SJCRH30 (cell line): ENCODE data around the gene FARS2. TPM values are rescaled to one million over a fixed set of nuclear protein-coding genes. Genes with fewer than 3 reads are reported as not detected.

ENCODE experiments used
- DNase-seq, 2 experiments: peaks; one replicate each; pipeline ENCODE4 v3.0.0-alpha.2; 2015 to 2020
- H3K27ac ChIP-seq: fragments of 250-450 bp; sonication (Bioruptor Pico); 2 replicates; pipeline ENCODE4 v1.5.1; 2020; ENCODE audit warnings: mild to moderate bottlenecking, moderate library complexity
- H3K27me3 ChIP-seq: fragments of 250-450 bp; sonication (Bioruptor Pico); 2 replicates; pipeline ENCODE4 v1.5.1; 2020; ENCODE audit warnings: mild to moderate bottlenecking, moderate library complexity
- H3K36me3 ChIP-seq: fragments of 250-450 bp; sonication (Bioruptor Pico); 2 replicates; pipeline ENCODE4 v1.5.1; 2020; ENCODE audit warnings: mild to moderate bottlenecking, moderate library complexity
- H3K4me1 ChIP-seq: fragments of 250-450 bp; sonication (Bioruptor Pico); 2 replicates; pipeline ENCODE4 v1.5.1; 2020; ENCODE audit warnings: mild to moderate bottlenecking, moderate library complexity
- H3K4me3 ChIP-seq: fragments of 250-450 bp; sonication (Bioruptor Pico); 2 replicates; pipeline ENCODE4 v1.5.1; 2020; ENCODE audit warnings: mild to moderate bottlenecking, moderate library complexity
- H3K9me3 ChIP-seq: fragments of 250-450 bp; sonication (Bioruptor Pico); replicated peaks from 2 replicates; pipeline ENCODE4 v1.5.1; 2020; ENCODE audit warnings: mild to moderate bottlenecking, moderate library complexity
- total RNA-seq: library from RNA; depleted of rRNA; stranded (reverse); fragments of >200 nt; shearing (Covaris generic); gene quantifications from 2 replicates; pipeline ENCODE4 v1.2.3, GENCODE V29; 2014

Gene FARS2
- total RNA-seq, 1 experiment from 2014 or later = 10.5 TPM

- H3K4me3 ChIP-seq = no peak overlapping the region
- H3K27ac ChIP-seq = no peak overlapping the region
- peaks cover 13% of the 10 kb centered on the region for H3K4me1 ChIP-seq
- no peaks in the 10 kb centered on the region for H3K36me3 ChIP-seq
- no peaks in the 10 kb centered on the region for H3K9me3 ChIP-seq
- no peaks in the 10 kb centered on the region for H3K27me3 ChIP-seq
- no peak for DNase-seq
These were observed 487.8 kb downstream of the FARS2 start for GRCh38 chr6:5749016-5749650.

- Histone ChIP-seq H3K4me1 (peaks cover 13% of the 10 kb centered on the region), H3K9me3 (0 out of 2 replicates have a peak, but pooled peaks cover 3% of the 10 kb centered on the region), H3K27me3 (no peaks in the 10 kb centered on the region), H3K27ac (no peak overlapping the region), H3K36me3 (no peaks in the 10 kb centered on the region), H3K4me3 (no peak overlapping the region)
- DNase-seq = no peak
These were observed 488.4 kb downstream of the FARS2 start for GRCh38 chr6:5749651-5750215.

- no peaks in the 10 kb centered on the region for H3K36me3 ChIP-seq
- peaks cover 13% of the 10 kb centered on the region for H3K4me1 ChIP-seq
- H3K27ac ChIP-seq = peak overlapping the region; percentile 90
- H3K27me3 ChIP-seq = no peaks in the 10 kb centered on the region
- 0 out of 2 replicates have a peak, but pooled peaks cover 3% of the 10 kb centered on the region for H3K9me3 ChIP-seq
- DNase-seq = peak in 1 of 2 experiments; percentile 11
- H3K4me3 ChIP-seq = peak overlapping the region; percentile 20
These were observed 490.4 kb downstream of the FARS2 start for GRCh38 chr6:5751525-5752390.

- Histone ChIP-seq H3K4me3 (peak overlapping the region; percentile 20; the same call in 1 of the 2 replicates), H3K27me3 (no peaks in the 10 kb centered on the region), H3K4me1 (peaks cover 13% of the 10 kb centered on the region), H3K36me3 (no peaks in the 10 kb centered on the region), H3K9me3 (0 out of 2 replicates have a peak, but pooled peaks cover 3% of the 10 kb centered on the region), H3K27ac (peak overlapping the region; percentile 90)
- peak; percentile 61 to 79 for DNase-seq
These were observed 491.0 kb downstream of the FARS2 start for GRCh38 chr6:5752391-5752680.

- no peak for DNase-seq
- Histone ChIP-seq H3K4me1 (peaks cover 13% of the 10 kb centered on the region), H3K27me3 (no peaks in the 10 kb centered on the region), H3K4me3 (no peak overlapping the region), H3K36me3 (no peaks in the 10 kb centered on the region), H3K27ac (no peak overlapping the region; the same call in 1 of the 2 replicates), H3K9me3 (0 out of 2 replicates have a peak, but pooled peaks cover 3% of the 10 kb centered on the region)
These were observed 491.9 kb downstream of the FARS2 start for GRCh38 chr6:5753209-5753608.

- no peak for DNase-seq
- H3K4me3 ChIP-seq = no peak overlapping the region
- no peak overlapping the region for H3K27ac ChIP-seq
- 0 out of 2 replicates have a peak, but pooled peaks cover 3% of the 10 kb centered on the region for H3K9me3 ChIP-seq
- peaks cover 13% of the 10 kb centered on the region for H3K4me1 ChIP-seq
- H3K36me3 ChIP-seq = no peaks in the 10 kb centered on the region
- no peaks in the 10 kb centered on the region for H3K27me3 ChIP-seq
These were observed 493.6 kb downstream of the FARS2 start for GRCh38 chr6:5754904-5755303.

- no peaks in the 10 kb centered on the region for H3K27me3 ChIP-seq
- no peak overlapping the region for H3K4me3 ChIP-seq
- H3K27ac ChIP-seq = no peak overlapping the region
- no peaks in the 10 kb centered on the region for H3K36me3 ChIP-seq
- no peaks in the 10 kb centered on the region for H3K4me1 ChIP-seq
- H3K9me3 ChIP-seq = 0 out of 2 replicates have a peak, but pooled peaks cover under 1% of the 10 kb centered on the region
- no peak for DNase-seq
These were observed 498.3 kb downstream of the FARS2 start for GRCh38 chr6:5759571-5759970.

GRCh38 chr6:5761370-5761769 lies 500.1 kb downstream of the FARS2 start:
- no peaks in the 10 kb centered on the region for H3K9me3 ChIP-seq
- no peak for DNase-seq
- no peaks in the 10 kb centered on the region for H3K36me3 ChIP-seq
- no peak overlapping the region for H3K27ac ChIP-seq
- no peaks in the 10 kb centered on the region for H3K4me1 ChIP-seq
- H3K27me3 ChIP-seq = no peaks in the 10 kb centered on the region
- no peak overlapping the region for H3K4me3 ChIP-seq

GRCh38 chr6:5762561-5762968 lies 501.3 kb downstream of the FARS2 start:
- Histone ChIP-seq H3K36me3 (no peaks in the 10 kb centered on the region), H3K4me3 (no peak overlapping the region), H3K4me1 (no peaks in the 10 kb centered on the region), H3K27me3 (no peaks in the 10 kb centered on the region), H3K9me3 (no peaks in the 10 kb centered on the region), H3K27ac (no peak overlapping the region)
- DNase-seq = no peak

- H3K27ac ChIP-seq = no peak overlapping the region
- no peak for DNase-seq
These were observed 502.1 kb downstream of the FARS2 start for GRCh38 chr6:5763407-5763806.

GRCh38 chr6:5763871-5764270 lies 502.6 kb downstream of the FARS2 start:
- no peak overlapping the region for H3K27ac ChIP-seq
- H3K9me3 ChIP-seq = no peaks in the 10 kb centered on the region
- DNase-seq = no peak
- no peaks in the 10 kb centered on the region for H3K36me3 ChIP-seq
- no peaks in the 10 kb centered on the region for H3K4me1 ChIP-seq
- H3K4me3 ChIP-seq = no peak overlapping the region
- no peaks in the 10 kb centered on the region for H3K27me3 ChIP-seq

More at GRCh38 chr6:5763407-5763806, 502.1 kb downstream of the FARS2 start:
- Histone ChIP-seq H3K9me3 (no peaks in the 10 kb centered on the region), H3K36me3 (no peaks in the 10 kb centered on the region), H3K4me3 (no peak overlapping the region), H3K27me3 (no peaks in the 10 kb centered on the region), H3K4me1 (no peaks in the 10 kb centered on the region)

GRCh38 chr6:5764401-5764955 lies 503.2 kb downstream of the FARS2 start:
- Histone ChIP-seq H3K27me3 (no peaks in the 10 kb centered on the region), H3K27ac (no peak overlapping the region), H3K4me1 (no peaks in the 10 kb centered on the region), H3K9me3 (no peaks in the 10 kb centered on the region), H3K4me3 (no peak overlapping the region), H3K36me3 (no peaks in the 10 kb centered on the region)
- DNase-seq = peak; percentile 22 to 53

GRCh38 chr6:5765141-5765760 lies 503.9 kb downstream of the FARS2 start:
- Histone ChIP-seq H3K9me3 (no peaks in the 10 kb centered on the region), H3K4me1 (no peaks in the 10 kb centered on the region), H3K27ac (no peak overlapping the region), H3K27me3 (no peaks in the 10 kb centered on the region), H3K36me3 (no peaks in the 10 kb centered on the region), H3K4me3 (no peak overlapping the region)
- no peak for DNase-seq

- Histone ChIP-seq H3K9me3 (no peaks in the 10 kb centered on the region), H3K27ac (no peak overlapping the region), H3K4me1 (no peaks in the 10 kb centered on the region)
These were observed 504.9 kb downstream of the FARS2 start for GRCh38 chr6:5766260-5766659.

More at GRCh38 chr6:5766260-5766659, 504.9 kb downstream of the FARS2 start:
- peak; percentile 39 to 63 for DNase-seq
- Histone ChIP-seq H3K27me3 (no peaks in the 10 kb centered on the region), H3K36me3 (no peaks in the 10 kb centered on the region), H3K4me3 (no peak overlapping the region)
